Thyroid gland (tissue), 4 donors: ENCODE data around the gene RANBP1. TPM values are rescaled to one million over a fixed set of nuclear protein-coding genes. Genes with fewer than 3 reads are reported as not detected.

Experiments used
- DNase-seq, 2 donors: peaks; one replicate each; pipeline ENCODE4 v3.0.0-alpha.2; 2019
- H3K27ac ChIP-seq, 3 donors: fragments of 200-600 bp; sonication (generic); 1 replicate in 2 of 3; 2 replicates in 1 of 3; pipeline ENCODE4 v1.5.1; 2016 to 2019; ENCODE audit warnings: mild to moderate bottlenecking in 1 of 3, moderate library complexity in 1 of 3
- H3K27me3 ChIP-seq: fragments of 200-600 bp; sonication (generic); one replicate; pipeline ENCODE4 v1.5.1; 2019
- H3K36me3 ChIP-seq, 2 donors: fragments of 200-600 bp; sonication (generic); one replicate each; pipeline ENCODE4 v1.5.1; 2016 to 2019
- H3K4me1 ChIP-seq, 2 donors: fragments of 200-600 bp; sonication (generic); one replicate each; pipeline ENCODE4 v1.5.1; 2017 to 2019
- H3K4me3 ChIP-seq, 3 donors: fragments of 200-600 bp; sonication (generic); replicated peaks in 1 of 3; 1 replicate in 2 of 3; 2 replicates in 1 of 3; pipeline ENCODE4 v1.5.1; 2016; ENCODE audit warnings: mild to moderate bottlenecking in 1 of 3
- H3K9me3 ChIP-seq: fragments of 200-600 bp; sonication (generic); one replicate; pipeline ENCODE4 v1.5.1; 2017
- CTCF ChIP-seq, 6 experiments: fragments of 200-600 bp in 3 of 6; fragments of 450-650 bp in 3 of 6; sonication (generic) in 3 of 6; IDR thresholded peaks; one replicate each; pipeline ENCODE4 v1.5.1; 2016 to 2019; ENCODE audit warnings: antibody characterized with exemption in 6 of 6, mild to moderate bottlenecking in 2 of 6, inconsistent platforms in 1 of 6, moderate library complexity in 1 of 6
- POLR2A ChIP-seq, 2 donors: fragments of 450-650 bp; IDR thresholded peaks; one replicate each; pipeline ENCODE4 v1.6.1; 2017; ENCODE audit warnings: antibody characterized with exemption in 2 of 2, mild to moderate bottlenecking in 2 of 2, moderate library complexity in 1 of 2
- WGBS, 2 donors: methylation state at CpG; one replicate each; pipeline ENCODE4 v1.1.5; 2017; 5-methylcytosine and 5-hydroxymethylcytosine counted together
- intact Hi-C: fragments of 100-400 bp; cut with DNase I; formaldehyde crosslinking; loops from one replicate; pipeline ENCODE4 v1.15.1; 2023
- total RNA-seq, 4 donors: library from RNA; depleted of rRNA; stranded (reverse); fragments of >200 nt; gene quantifications; one replicate each; pipeline ENCODE4 v1.2.3, GENCODE V29; 2016

RANBP1 gene
- total RNA-seq, 4 donors from 2014 or later, result 125 to 232 (median 173) TPM

- Histone ChIP-seq H3K27ac (peak overlapping the region in 2 of 3 donors; percentile 15 to 17), H3K36me3 (peaks cover 53 to 61% of the 10 kb centered on the region in 2 donors), H3K4me3 (no peak overlapping the region), H3K4me1 (peaks cover 11 to 14% of the 10 kb centered on the region in 2 donors), H3K27me3 (no peaks in the 10 kb centered on the region), H3K9me3 (no peaks in the 10 kb centered on the region)
- 88 to 97% methylated on average over 7 of the region's 7 CpGs for WGBS, 2 donors
- no peak for DNase-seq
- TF ChIP-seq CTCF (IDR thresholded peaks at IDR 0.05), result no peak
- no peak for TF ChIP-seq POLR2A (IDR thresholded peaks at IDR 0.05)
- intact Hi-C loops, result no loop called here
Observed at GRCh38 chr22:20105456-20106204, 10.3 kb upstream of the RANBP1 start.

- intact Hi-C loops, result no loop called here
- H3K27me3 ChIP-seq, result no peaks in the 10 kb centered on the region
- H3K4me3 ChIP-seq, result no peak overlapping the region
- H3K27ac ChIP-seq, result no peak overlapping the region
- no peaks in the 10 kb centered on the region for H3K9me3 ChIP-seq
- H3K4me1 ChIP-seq, result peaks cover 11 to 14% of the 10 kb centered on the region in 2 donors
- no peak for DNase-seq
- H3K36me3 ChIP-seq, result peaks cover 53 to 59% of the 10 kb centered on the region in 2 donors
- TF ChIP-seq CTCF (IDR thresholded peaks at IDR 0.05), result no peak
- TF ChIP-seq POLR2A (IDR thresholded peaks at IDR 0.05), result no peak
- WGBS, 2 donors, result 96% methylated on average over 15 to 16 of the region's 20 CpGs
Observed at GRCh38 chr22:20106205-20106848, 9.6 kb upstream of the RANBP1 start.

GRCh38 chr22:20106849-20107237 lies 9.1 kb upstream of the RANBP1 start:
- H3K27ac ChIP-seq, result no peak overlapping the region
- H3K27me3 ChIP-seq, result no peaks in the 10 kb centered on the region
- WGBS, 2 donors, result 92 to 96% methylated on average over 9 to 10 of the region's 10 CpGs
- no peaks in the 10 kb centered on the region for H3K9me3 ChIP-seq
- no peak for DNase-seq
- peaks cover 54 to 56% of the 10 kb centered on the region in 2 donors for H3K36me3 ChIP-seq
- peaks cover 11 to 14% of the 10 kb centered on the region in 2 donors for H3K4me1 ChIP-seq
- intact Hi-C loops, result no loop called here
- TF ChIP-seq POLR2A (IDR thresholded peaks at IDR 0.05) (no peak), CTCF (IDR thresholded peaks at IDR 0.05) (no peak)
- H3K4me3 ChIP-seq, result no peak overlapping the region

GRCh38 chr22:20107471-20107901 lies 8.4 kb upstream of the RANBP1 start:
- Histone ChIP-seq H3K9me3 (no peaks in the 10 kb centered on the region), H3K4me3 (no peak overlapping the region), H3K4me1 (peaks cover 11 to 14% of the 10 kb centered on the region in 2 donors), H3K36me3 (peaks cover 52 to 56% of the 10 kb centered on the region in 2 donors), H3K27me3 (no peaks in the 10 kb centered on the region), H3K27ac (no peak overlapping the region)
- WGBS, 2 donors, result 93 to 100% methylated on average over 4 to 6 of the region's 7 CpGs
- DNase-seq, result no peak
- intact Hi-C loops, result no loop called here
- no peak for TF ChIP-seq POLR2A (IDR thresholded peaks at IDR 0.05)
- no peak for TF ChIP-seq CTCF (IDR thresholded peaks at IDR 0.05)
